Esophagus muscularis mucosa (tissue), 4 donors: ENCODE measurements around the gene C8B. TPM values are rescaled to one million over a fixed set of nuclear protein-coding genes. Genes with fewer than 3 reads are reported as not detected.

Source experiments
- DNase-seq: peaks from one replicate; pipeline ENCODE4 v3.0.0-alpha.2; 2017; ENCODE audit errors: extremely low spot score
- H3K27ac ChIP-seq, 4 donors: fragments of 200-600 bp; sonication (generic); replicated peaks in 1 of 4; 1 replicate in 3 of 4; 2 replicates in 1 of 4; pipeline ENCODE4 v1.5.1; 2016 to 2019; ENCODE audit warnings: mild to moderate bottlenecking in 1 of 4
- H3K27me3 ChIP-seq, 4 donors: fragments of 200-600 bp; sonication (generic); one replicate each; pipeline versions ENCODE4 v1.5.1 to v1.6.0; 2016 to 2019
- H3K36me3 ChIP-seq, 4 donors: fragments of 200-600 bp; sonication (generic); one replicate each; pipeline ENCODE4 v1.5.1; 2016 to 2019
- H3K4me1 ChIP-seq, 4 donors: fragments of 200-600 bp; sonication (generic); one replicate each; pipeline ENCODE4 v1.5.1; 2016 to 2019
- H3K4me3 ChIP-seq, 4 donors: fragments of 200-600 bp; sonication (generic); 1 replicate in 2 of 4; 2 replicates in 2 of 4; pipeline ENCODE4 v1.5.1; 2016 to 2019; ENCODE audit warnings: mild to moderate bottlenecking in 4 of 4, moderate library complexity in 1 of 4
- H3K9me3 ChIP-seq, 4 donors: fragments of 200-600 bp; sonication (generic); 1 replicate in 3 of 4; 2 replicates in 1 of 4; pipeline ENCODE4 v1.5.1; 2016 to 2019
- EP300 ChIP-seq: sonication (generic); formaldehyde crosslinking; IDR thresholded peaks from one replicate; pipeline ENCODE4 v1.6.1; 2017; ENCODE audit warnings: antibody characterized with exemption
- POLR2A ChIP-seq: fragments of 450-650 bp; IDR thresholded peaks from one replicate; pipeline ENCODE4 v1.6.1; 2017; ENCODE audit warnings: antibody characterized with exemption, moderate library complexity, mild to moderate bottlenecking, low read depth
- POLR2AphosphoS5 ChIP-seq, 2 donors: sonication (generic); formaldehyde crosslinking; IDR thresholded peaks; one replicate each; pipeline ENCODE4 v1.6.1; 2017; ENCODE audit warnings: antibody characterized with exemption in 2 of 2
- WGBS: methylation state at CpG from one replicate; pipeline ENCODE4 v1.1.5; 2018; 5-methylcytosine and 5-hydroxymethylcytosine counted together
- intact Hi-C: fragments of 100-400 bp; cut with DNase I; formaldehyde crosslinking; loops from one replicate; pipeline ENCODE4 v1.15.1; 2023
- total RNA-seq, 4 donors: library from RNA; depleted of rRNA; stranded (reverse); fragments of >200 nt; gene quantifications; one replicate each; pipeline versions ENCODE4 v1.1.0 to v1.2.1, GENCODE V29; 2016
- TF ChIP-seq, protein P1 (sequence below), 3 experiments: fragments of 200-600 bp in 2 of 3; fragments of 450-650 bp in 1 of 3; sonication (generic) in 2 of 3; IDR thresholded peaks; one replicate each; pipeline ENCODE4 v1.5.1; 2017 to 2019; ENCODE audit warnings: antibody characterized with exemption in 3 of 3, mild to moderate bottlenecking in 2 of 3, moderate library complexity in 1 of 3

The C8B gene
- total RNA-seq, 4 donors from 2014 or later, result not detected

GRCh38 chr1:56923201-56923600 is 42.6 kb downstream of the C8B start:
- Histone ChIP-seq H3K27me3 (no peaks in the 10 kb centered on the region), H3K27ac (no peak overlapping the region), H3K9me3 (no peaks in the 10 kb centered on the region), H3K36me3 (no peaks in the 10 kb centered on the region), H3K4me3 (no peak overlapping the region), H3K4me1 (no peaks in the 10 kb centered on the region)
- no peak for DNase-seq
- intact Hi-C loops, result no loop called here
- WGBS, result 50% methylated on average over 3 of the region's 3 CpGs
- TF ChIP-seq POLR2AphosphoS5 (IDR thresholded peaks at IDR 0.05), result no peak

DNA sequence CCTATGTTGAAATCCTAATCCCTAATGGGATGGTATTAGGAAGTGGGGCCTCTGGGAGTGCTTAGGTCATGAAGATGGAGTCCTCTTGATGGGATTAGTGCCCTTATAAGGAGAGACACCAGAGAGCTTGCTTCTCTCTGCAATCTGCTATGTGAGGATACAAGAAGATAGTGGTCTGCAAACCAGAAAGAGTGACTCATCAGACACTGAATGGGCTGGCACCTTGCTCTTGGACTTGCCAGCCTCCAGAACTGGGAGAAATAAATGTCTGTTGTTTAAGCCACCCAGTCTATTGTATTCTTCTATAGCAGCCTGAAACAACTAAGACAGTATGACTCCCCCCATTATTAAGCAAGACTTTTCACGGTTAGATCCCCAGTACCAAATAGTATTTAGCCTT is 43.3 kb downstream of the C8B start:
- TF ChIP-seq, protein P1, sequence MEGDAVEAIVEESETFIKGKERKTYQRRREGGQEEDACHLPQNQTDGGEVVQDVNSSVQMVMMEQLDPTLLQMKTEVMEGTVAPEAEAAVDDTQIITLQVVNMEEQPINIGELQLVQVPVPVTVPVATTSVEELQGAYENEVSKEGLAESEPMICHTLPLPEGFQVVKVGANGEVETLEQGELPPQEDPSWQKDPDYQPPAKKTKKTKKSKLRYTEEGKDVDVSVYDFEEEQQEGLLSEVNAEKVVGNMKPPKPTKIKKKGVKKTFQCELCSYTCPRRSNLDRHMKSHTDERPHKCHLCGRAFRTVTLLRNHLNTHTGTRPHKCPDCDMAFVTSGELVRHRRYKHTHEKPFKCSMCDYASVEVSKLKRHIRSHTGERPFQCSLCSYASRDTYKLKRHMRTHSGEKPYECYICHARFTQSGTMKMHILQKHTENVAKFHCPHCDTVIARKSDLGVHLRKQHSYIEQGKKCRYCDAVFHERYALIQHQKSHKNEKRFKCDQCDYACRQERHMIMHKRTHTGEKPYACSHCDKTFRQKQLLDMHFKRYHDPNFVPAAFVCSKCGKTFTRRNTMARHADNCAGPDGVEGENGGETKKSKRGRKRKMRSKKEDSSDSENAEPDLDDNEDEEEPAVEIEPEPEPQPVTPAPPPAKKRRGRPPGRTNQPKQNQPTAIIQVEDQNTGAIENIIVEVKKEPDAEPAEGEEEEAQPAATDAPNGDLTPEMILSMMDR (IDR thresholded peaks at IDR 0.05), result no peak
- no peak for TF ChIP-seq POLR2A
- Histone ChIP-seq H3K36me3 (no peaks in the 10 kb centered on the region), H3K27ac (no peak overlapping the region), H3K27me3 (no peaks in the 10 kb centered on the region), H3K9me3 (no peaks in the 10 kb centered on the region), H3K4me3 (no peak overlapping the region), H3K4me1 (no peaks in the 10 kb centered on the region)
- intact Hi-C loops, result no loop called here
- WGBS, result 100% methylated on average over 1 of the region's 1 CpG
- DNase-seq, result no peak

DNA sequence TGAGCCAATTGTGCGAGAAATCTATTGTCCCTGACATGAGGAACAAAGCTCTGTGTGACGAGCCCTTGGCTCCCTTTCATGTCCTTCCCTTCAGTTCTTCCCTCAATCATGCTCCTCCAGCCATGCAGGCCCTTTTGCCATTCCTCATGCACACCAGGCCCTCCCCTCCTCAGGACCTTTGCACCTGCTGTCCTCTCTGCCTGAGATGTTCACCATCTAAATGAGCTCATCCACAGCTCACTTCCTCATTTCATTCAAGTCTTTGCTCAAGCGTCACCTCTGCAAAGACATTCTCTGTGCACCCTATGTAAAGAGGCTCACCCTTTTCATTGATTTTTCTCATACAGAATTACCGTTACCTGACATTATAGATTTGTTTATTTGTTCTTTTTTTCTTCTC is 43.7 kb downstream of the C8B start:
- TF ChIP-seq, protein P1 (IDR thresholded peaks at IDR 0.05), result no peak
- no peak for TF ChIP-seq POLR2A
- no peak for TF ChIP-seq POLR2AphosphoS5 (IDR thresholded peaks at IDR 0.05)
- no peak for TF ChIP-seq EP300
- H3K27me3 ChIP-seq, result no peaks in the 10 kb centered on the region
- H3K27ac ChIP-seq, result no peak overlapping the region
- H3K4me1 ChIP-seq, result no peaks in the 10 kb centered on the region
- H3K9me3 ChIP-seq, result no peaks in the 10 kb centered on the region
- WGBS, result 90% methylated on average over 4 of the region's 4 CpGs
- H3K4me3 ChIP-seq, result no peak overlapping the region
- intact Hi-C loops, result no loop called here
- no peak for DNase-seq
- no peaks in the 10 kb centered on the region for H3K36me3 ChIP-seq

GRCh38 chr1:56921479-56921878 is 44.3 kb downstream of the C8B start:
- H3K27me3 ChIP-seq, result no peaks in the 10 kb centered on the region
- no peaks in the 10 kb centered on the region for H3K4me1 ChIP-seq
- TF ChIP-seq POLR2A (no peak), POLR2AphosphoS5 (IDR thresholded peaks at IDR 0.05) (no peak), EP300 (no peak)
- TF ChIP-seq, protein P1 (IDR thresholded peaks at IDR 0.05), result no peak
- no peak overlapping the region for H3K4me3 ChIP-seq
- H3K27ac ChIP-seq, result no peak overlapping the region
- intact Hi-C loops, result no loop called here
- no peak for DNase-seq
- no peaks in the 10 kb centered on the region for H3K36me3 ChIP-seq
- H3K9me3 ChIP-seq, result no peaks in the 10 kb centered on the region
- WGBS, result 63% methylated on average over 1 of the region's 1 CpG

DNA sequence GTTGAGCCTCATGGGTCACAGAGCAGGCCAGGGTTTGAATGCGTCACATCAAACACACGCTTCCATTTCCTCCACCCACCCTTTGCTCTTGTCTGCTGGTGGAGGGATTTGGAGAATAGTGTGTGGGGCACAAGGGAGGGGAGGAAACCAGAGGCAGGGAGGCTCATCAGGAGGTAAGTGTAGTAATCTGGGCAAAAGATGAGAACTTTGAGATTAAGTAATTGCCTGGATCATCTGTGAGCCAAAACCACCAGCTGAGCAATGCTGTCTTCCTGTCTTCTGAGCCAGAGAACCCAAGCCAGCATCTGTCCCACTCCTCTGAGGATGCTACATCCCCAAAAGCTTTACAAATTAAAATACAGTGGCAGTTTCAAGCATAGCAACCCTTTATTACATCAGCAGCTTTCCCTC is 45.2 kb downstream of the C8B start:
- no peaks in the 10 kb centered on the region for H3K9me3 ChIP-seq
- H3K36me3 ChIP-seq, result no peaks in the 10 kb centered on the region
- intact Hi-C loops, result no loop called here
- H3K27ac ChIP-seq, result no peak overlapping the region
- no peaks in the 10 kb centered on the region for H3K4me1 ChIP-seq
- 91% methylated on average over 2 of the region's 2 CpGs for WGBS
- no peak for DNase-seq
- H3K27me3 ChIP-seq, result no peaks in the 10 kb centered on the region
- TF ChIP-seq POLR2AphosphoS5 (IDR thresholded peaks at IDR 0.05) (no peak), POLR2A (no peak), EP300 (no peak)
- TF ChIP-seq, protein P1 (IDR thresholded peaks at IDR 0.05), result no peak
- H3K4me3 ChIP-seq, result no peak overlapping the region
